Mucosa of stomach (tissue), 1 donor: ENCODE data around the gene FMNL1.

ENCODE experiments used
- H3K27me3 ChIP-seq: one replicate; pipeline ENCODE4 v1.7.0; 2013; ENCODE audit warnings: mild to moderate bottlenecking, low read length; ENCODE audit not compliant: control insufficient read depth, insufficient read depth
- H3K36me3 ChIP-seq: one replicate; pipeline ENCODE4 v1.7.0; 2013; ENCODE audit warnings: low read length; ENCODE audit not compliant: control insufficient read depth, insufficient read depth
- H3K4me1 ChIP-seq: one replicate; pipeline ENCODE4 v1.7.0; 2013; ENCODE audit warnings: mild to moderate bottlenecking, low read length; ENCODE audit not compliant: control insufficient read depth, insufficient read depth
- H3K4me3 ChIP-seq: one replicate; pipeline ENCODE4 v1.7.0; 2013; ENCODE audit warnings: low read length
- H3K9ac ChIP-seq: one replicate; pipeline ENCODE4 v1.7.0; 2013; ENCODE audit warnings: mild to moderate bottlenecking, low read length, moderate library complexity
- H3K9me3 ChIP-seq: one replicate; pipeline ENCODE4 v1.7.0; 2013; ENCODE audit warnings: mild to moderate bottlenecking, low read length, moderate library complexity; ENCODE audit not compliant: control insufficient read depth
- donor health status: Pancreatic carcinoma.

Gene FMNL1

GRCh38 chr17:45258981-45259380 is 37.3 kb downstream of the FMNL1 start:
- Histone ChIP-seq H3K9me3 (no peaks in the 10 kb centered on the region), H3K4me3 (no peak overlapping the region), H3K27me3 (no peaks in the 10 kb centered on the region), H3K4me1 (peaks cover 21% of the 10 kb centered on the region), H3K9ac (no peak overlapping the region), H3K36me3 (peaks cover 3% of the 10 kb centered on the region)

DNA sequence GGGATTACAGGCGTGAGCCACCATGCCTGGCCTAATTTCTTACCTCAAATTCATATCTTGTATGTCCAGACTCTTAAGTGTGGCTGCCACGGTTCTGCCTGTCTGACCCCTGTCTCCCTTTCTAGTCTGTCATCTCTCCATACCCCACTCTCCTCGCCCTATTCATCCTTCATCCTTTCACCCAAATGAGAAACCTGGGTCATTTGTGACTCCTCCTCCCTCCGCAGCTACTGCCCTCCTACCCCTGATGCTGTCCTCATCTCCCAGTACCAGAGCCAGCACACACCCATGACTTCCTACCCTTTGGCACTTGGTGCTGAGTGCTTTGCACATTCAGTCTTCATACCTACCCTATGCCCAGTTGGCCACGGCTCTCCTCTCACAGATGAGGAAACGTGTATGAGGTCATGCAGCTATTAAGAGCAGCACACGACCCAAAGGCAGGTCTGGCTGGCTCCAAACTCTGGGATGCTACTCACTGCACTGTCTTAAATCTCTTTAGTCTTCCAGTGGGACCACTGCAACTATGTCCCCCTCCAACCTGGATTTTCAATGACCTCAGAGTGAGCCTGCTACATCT is 38.6 kb downstream of the FMNL1 start:
- Histone ChIP-seq H3K36me3 (peaks cover 12% of the 10 kb centered on the region), H3K4me3 (no peak overlapping the region), H3K9me3 (no peaks in the 10 kb centered on the region), H3K9ac (no peak overlapping the region), H3K4me1 (peaks cover 21% of the 10 kb centered on the region), H3K27me3 (no peaks in the 10 kb centered on the region)

DNA sequence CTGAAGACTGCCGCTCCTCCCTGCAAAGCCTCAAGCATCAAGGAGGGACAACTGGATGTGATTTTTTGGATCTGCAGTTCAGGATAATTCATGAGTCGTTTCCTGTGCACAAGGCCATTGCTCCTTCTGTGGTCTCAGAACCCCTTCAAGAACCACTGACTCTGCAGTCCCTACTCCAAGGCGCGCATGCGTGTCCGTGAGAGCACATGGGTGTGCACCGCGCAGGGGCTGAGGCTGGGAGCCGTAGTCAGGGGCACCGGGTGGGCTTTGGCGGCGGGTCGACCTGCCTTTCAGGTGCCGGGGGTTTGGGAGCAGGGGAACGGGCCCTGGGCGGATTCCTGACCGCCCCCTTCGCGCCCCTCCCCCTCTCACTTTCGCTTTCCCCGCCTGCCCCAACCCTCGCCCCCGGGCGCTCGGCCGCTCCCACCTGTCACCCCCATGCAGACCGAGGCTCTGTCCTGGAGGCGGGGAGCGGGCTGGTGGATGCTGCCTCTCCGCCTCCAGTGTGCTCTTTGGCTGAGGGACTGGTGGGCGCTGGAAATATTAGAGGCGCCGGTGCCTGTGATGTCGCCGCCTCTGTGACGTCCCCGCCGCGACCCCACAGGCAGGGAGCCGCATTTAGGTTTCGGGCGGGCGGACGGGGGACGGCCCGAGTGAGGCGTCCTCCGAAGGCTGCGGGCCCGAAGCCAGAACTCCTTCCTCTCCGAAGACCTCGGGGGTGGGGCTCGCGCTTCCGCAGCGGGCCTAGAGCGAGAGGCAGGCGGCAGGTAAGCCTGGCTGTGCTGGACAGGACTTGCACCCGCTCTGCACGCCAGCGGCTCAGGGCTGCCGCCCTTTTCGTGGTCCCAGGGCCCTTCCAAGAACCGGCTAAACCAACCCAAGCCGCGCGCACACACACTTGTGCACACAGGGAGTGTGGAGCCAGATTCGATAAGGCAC is 40.2 kb downstream of the FMNL1 start, which contains the start of gene SPATA32:
Gene SPATA32, minus strand, starts transcription at position 518 of the 939 bp plus-strand sequence. Its CDS starts 78 bp downstream, at position 440.
- H3K4me3 ChIP-seq: peak within 1 kb of the TSS; percentile 51
- H3K27me3 ChIP-seq: no peaks in the 10 kb centered on the region
- no peaks in the 10 kb centered on the region for H3K9me3 ChIP-seq
- peak within 1 kb of the TSS; percentile 68 for H3K9ac ChIP-seq
- H3K36me3 ChIP-seq: peaks cover 20% of the 10 kb centered on the region
- peaks cover 23% of the 10 kb centered on the region for H3K4me1 ChIP-seq

DNA sequence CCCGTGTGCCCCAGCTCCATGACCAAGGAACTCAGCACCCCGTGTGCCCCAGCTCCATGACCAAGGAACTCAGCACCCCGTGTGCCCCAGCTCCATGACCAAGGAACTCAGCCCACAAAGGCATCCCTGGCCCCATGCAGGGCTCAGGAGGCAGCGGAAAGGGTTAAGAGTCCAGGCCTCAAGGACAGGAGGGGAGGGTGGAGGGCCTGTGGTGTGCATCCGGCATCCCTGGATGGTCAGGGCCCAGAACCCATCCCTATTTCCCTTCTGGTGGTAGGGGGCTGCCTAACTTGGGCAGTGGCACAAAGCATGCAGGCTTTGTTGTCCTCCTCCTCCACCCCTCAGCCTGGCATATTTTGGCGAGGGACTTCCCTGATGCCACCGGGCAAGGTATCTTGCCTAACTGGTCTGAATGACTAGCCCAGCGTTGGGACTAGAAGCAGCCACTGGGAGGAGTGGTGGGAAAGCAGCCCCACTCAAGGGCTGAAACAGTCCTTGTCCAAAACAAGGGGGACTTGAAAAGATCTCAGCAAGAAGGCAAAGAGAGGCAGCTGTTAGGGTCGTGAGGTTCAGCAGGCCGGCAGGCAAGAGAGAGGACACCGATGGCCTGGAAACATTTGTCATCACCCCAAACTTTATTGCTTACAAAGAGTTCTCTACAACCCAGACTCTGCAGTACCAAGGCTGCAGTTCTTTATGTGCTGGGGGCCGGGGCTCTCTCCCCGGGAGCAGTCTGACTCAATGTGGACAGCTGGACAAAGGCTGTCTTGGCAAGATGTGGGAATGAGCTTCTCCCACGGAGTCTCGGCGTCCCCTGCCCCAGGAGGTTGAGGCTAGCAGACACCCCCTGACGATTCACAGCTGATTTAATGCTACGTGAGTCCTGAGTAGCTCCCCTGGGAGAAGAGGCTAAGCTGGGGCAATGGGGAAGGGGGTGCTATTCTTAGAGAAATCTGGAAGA is 41.1 kb downstream of the FMNL1 start:
- peak overlapping the region; percentile 68 for H3K9ac ChIP-seq
- H3K4me3 ChIP-seq: peak overlapping the region; percentile 51
- no peaks in the 10 kb centered on the region for H3K27me3 ChIP-seq
- H3K9me3 ChIP-seq: no peaks in the 10 kb centered on the region
- H3K36me3 ChIP-seq: peaks cover 29% of the 10 kb centered on the region
- H3K4me1 ChIP-seq: peaks cover 23% of the 10 kb centered on the region

DNA sequence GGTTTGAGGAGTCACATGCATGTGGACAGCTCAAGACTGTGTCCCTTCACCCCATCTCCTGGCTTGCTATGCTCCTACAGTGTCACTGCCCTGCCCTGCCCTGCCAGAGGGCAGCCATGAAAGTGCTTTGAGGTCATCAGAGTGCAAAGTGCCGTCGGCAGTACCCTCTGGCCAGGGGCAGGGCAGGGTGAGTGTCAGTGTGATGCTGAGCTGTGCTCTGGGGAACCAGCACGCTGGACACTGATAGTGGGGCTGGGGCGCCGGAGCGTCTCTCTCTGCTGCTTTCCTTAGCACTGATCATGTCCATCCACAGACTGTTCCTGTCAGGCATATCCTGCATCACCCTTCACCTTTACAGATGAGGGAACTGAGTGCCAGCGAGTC is 41.8 kb downstream of the FMNL1 start:
- Histone ChIP-seq H3K9me3 (no peaks in the 10 kb centered on the region), H3K4me1 (peaks cover 23% of the 10 kb centered on the region), H3K36me3 (peaks cover 32% of the 10 kb centered on the region), H3K4me3 (no peak overlapping the region), H3K9ac (no peak overlapping the region), H3K27me3 (no peaks in the 10 kb centered on the region)

- no peaks in the 10 kb centered on the region for H3K27me3 ChIP-seq
- H3K36me3 ChIP-seq: peaks cover 34% of the 10 kb centered on the region
- H3K9ac ChIP-seq: no peak overlapping the region
- no peak overlapping the region for H3K4me3 ChIP-seq
- H3K4me1 ChIP-seq: peaks cover 23% of the 10 kb centered on the region
- no peaks in the 10 kb centered on the region for H3K9me3 ChIP-seq
Measured at GRCh38 chr17:45264430-45264829, 42.7 kb downstream of the FMNL1 start.

GRCh38 chr17:45264988-45265387 is 43.3 kb downstream of the FMNL1 start:
- peaks cover 39% of the 10 kb centered on the region for H3K36me3 ChIP-seq
- H3K27me3 ChIP-seq: no peaks in the 10 kb centered on the region
- peaks cover 23% of the 10 kb centered on the region for H3K4me1 ChIP-seq
- no peaks in the 10 kb centered on the region for H3K9me3 ChIP-seq
- no peak overlapping the region for H3K9ac ChIP-seq
- H3K4me3 ChIP-seq: no peak overlapping the region

GRCh38 chr17:45265821-45266220 is 44.1 kb downstream of the FMNL1 start:
- H3K4me1 ChIP-seq: peaks cover 23% of the 10 kb centered on the region
- H3K4me3 ChIP-seq: no peak overlapping the region
- no peaks in the 10 kb centered on the region for H3K27me3 ChIP-seq
- H3K9me3 ChIP-seq: no peaks in the 10 kb centered on the region
- no peak overlapping the region for H3K9ac ChIP-seq
- peaks cover 47% of the 10 kb centered on the region for H3K36me3 ChIP-seq

DNA sequence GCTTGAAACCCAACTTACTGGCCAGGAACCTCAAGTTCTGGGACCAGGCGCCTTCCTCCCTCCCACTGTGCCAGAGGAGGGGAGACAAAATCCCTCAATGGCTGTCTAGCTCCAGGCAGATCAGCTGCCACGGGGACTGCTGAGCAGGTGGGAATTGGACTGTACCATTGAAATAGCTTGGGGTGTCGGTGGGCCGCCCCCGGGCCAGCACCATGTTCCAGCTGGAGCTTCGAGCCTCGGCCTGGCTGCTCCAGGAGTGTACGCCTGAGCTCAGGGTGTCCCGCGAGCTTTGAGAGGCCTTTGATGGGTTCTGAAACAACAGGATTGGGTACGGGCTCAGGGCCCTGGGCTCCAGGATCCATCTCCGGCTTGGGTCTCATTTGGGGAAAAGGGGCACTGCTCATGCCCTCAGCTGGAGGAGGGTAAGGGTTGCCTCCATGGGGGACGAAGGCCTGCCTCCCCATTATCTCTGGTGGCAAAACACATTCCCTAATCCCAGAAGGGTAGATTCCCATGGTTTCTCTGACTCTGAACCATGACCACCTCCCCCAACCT is 44.8 kb downstream of the FMNL1 start:
- Histone ChIP-seq H3K4me3 (no peak overlapping the region), H3K4me1 (peaks cover 19% of the 10 kb centered on the region), H3K9me3 (no peaks in the 10 kb centered on the region), H3K9ac (no peak overlapping the region), H3K36me3 (peaks cover 48% of the 10 kb centered on the region), H3K27me3 (no peaks in the 10 kb centered on the region)

GRCh38 chr17:45267436-45268055 is 45.9 kb downstream of the FMNL1 start:
- H3K9me3 ChIP-seq: no peaks in the 10 kb centered on the region
- no peaks in the 10 kb centered on the region for H3K27me3 ChIP-seq
- H3K4me3 ChIP-seq: no peak overlapping the region
- peaks cover 48% of the 10 kb centered on the region for H3K36me3 ChIP-seq
- peaks cover 12% of the 10 kb centered on the region for H3K4me1 ChIP-seq
- H3K9ac ChIP-seq: no peak overlapping the region

- Histone ChIP-seq H3K36me3 (peaks cover 46% of the 10 kb centered on the region), H3K9me3 (no peaks in the 10 kb centered on the region), H3K9ac (no peak overlapping the region)
Measured at GRCh38 chr17:45269912-45270311, 48.2 kb downstream of the FMNL1 start.

More at GRCh38 chr17:45269912-45270311, 48.2 kb downstream of the FMNL1 start:
- Histone ChIP-seq H3K27me3 (no peaks in the 10 kb centered on the region), H3K4me3 (no peak overlapping the region), H3K4me1 (peaks cover 6% of the 10 kb centered on the region)
